GM18526 (cell line): ENCODE data around the gene TMEM161A.

Experiments used
- POLR2A ChIP-seq: IDR thresholded peaks from 3 replicates; pipeline ENCODE4 v1.6.1; 2011; ENCODE audit not compliant: insufficient read length; ENCODE audit errors: extremely low read depth

The TMEM161A gene

GRCh38 chr19:19142347-19142746 is 4.1 kb upstream of the TMEM161A start:
- no peak for TF ChIP-seq POLR2A

- TF ChIP-seq POLR2A, result no peak
These were observed 2.2 kb upstream of the TMEM161A start for GRCh38 chr19:19140476-19140875.

GRCh38 chr19:19139876-19140229 is 1.6 kb upstream of the TMEM161A start:
- no peak for TF ChIP-seq POLR2A

- no peak for TF ChIP-seq POLR2A
These were observed 646 bp downstream of the TMEM161A start for GRCh38 chr19:19137556-19138108.

GRCh38 chr19:19134687-19135158 is 3.6 kb downstream of the TMEM161A start:
- no peak for TF ChIP-seq POLR2A

- TF ChIP-seq POLR2A, result no peak
These were observed 4.3 kb downstream of the TMEM161A start for GRCh38 chr19:19133985-19134384.

GRCh38 chr19:19132912-19133311 is 5.4 kb downstream of the TMEM161A start:
- no peak for TF ChIP-seq POLR2A

GRCh38 chr19:19131989-19132388 is 6.3 kb downstream of the TMEM161A start:
- TF ChIP-seq POLR2A, result no peak

GRCh38 chr19:19126102-19126501 is 12.2 kb downstream of the TMEM161A start:
- TF ChIP-seq POLR2A, result no peak

GRCh38 chr19:19123386-19123785 is 14.9 kb downstream of the TMEM161A start:
- TF ChIP-seq POLR2A, result no peak

GRCh38 chr19:19122902-19123301 is 15.4 kb downstream of the TMEM161A start:
- no peak for TF ChIP-seq POLR2A

GRCh38 chr19:19121371-19121770 is 16.9 kb downstream of the TMEM161A start:
- no peak for TF ChIP-seq POLR2A

- TF ChIP-seq POLR2A, result no peak
These were observed 17.7 kb downstream of the TMEM161A start for GRCh38 chr19:19120308-19121231.

- TF ChIP-seq POLR2A, result no peak
These were observed 18.7 kb downstream of the TMEM161A start for GRCh38 chr19:19119325-19120237.

- no peak for TF ChIP-seq POLR2A
These were observed 22.3 kb downstream of the TMEM161A start for GRCh38 chr19:19115954-19116353.

- no peak for TF ChIP-seq POLR2A
These were observed 25.1 kb downstream of the TMEM161A start for GRCh38 chr19:19113040-19113626.
